HG03064 (cell line): ENCODE data around the gene MBNL3.
A peak's percentile ranks its signal among the peaks of the same experiment; 100 is the strongest.
"Not testable (repeated sequence)": the region's sequence is repeated elsewhere in the genome, so short reads cannot be mapped to it uniquely, and the experiment has no call there.

Source experiments
- ATAC-seq: cut with Tn5 transposase; IDR thresholded peaks from one replicate; pipeline ENCODE4 v1.9.1; 2021; ENCODE audit warnings: low read depth; ENCODE audit not compliant: unreplicated experiment

The MBNL3 gene

DNA sequence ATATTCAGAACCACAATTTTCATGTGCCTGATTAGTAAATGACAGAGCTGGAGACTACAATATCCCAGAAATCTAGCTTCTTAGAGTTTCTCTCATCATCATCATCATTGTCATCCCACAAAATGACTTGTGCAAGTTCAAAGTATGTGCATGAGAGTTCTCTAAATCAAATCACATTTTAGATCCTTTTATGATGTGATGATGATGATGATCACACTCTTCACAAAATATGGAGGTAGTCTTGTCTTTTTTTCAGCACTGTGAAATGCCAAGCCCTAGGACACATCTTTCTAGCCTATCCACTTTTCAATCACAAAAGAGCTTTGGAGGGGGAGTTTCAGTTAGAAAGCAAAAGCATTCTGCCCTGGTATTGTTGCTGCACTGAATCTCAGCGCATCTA, 7.4 kb downstream of the MBNL3 start:
- ATAC-seq, result no peak

DNA sequence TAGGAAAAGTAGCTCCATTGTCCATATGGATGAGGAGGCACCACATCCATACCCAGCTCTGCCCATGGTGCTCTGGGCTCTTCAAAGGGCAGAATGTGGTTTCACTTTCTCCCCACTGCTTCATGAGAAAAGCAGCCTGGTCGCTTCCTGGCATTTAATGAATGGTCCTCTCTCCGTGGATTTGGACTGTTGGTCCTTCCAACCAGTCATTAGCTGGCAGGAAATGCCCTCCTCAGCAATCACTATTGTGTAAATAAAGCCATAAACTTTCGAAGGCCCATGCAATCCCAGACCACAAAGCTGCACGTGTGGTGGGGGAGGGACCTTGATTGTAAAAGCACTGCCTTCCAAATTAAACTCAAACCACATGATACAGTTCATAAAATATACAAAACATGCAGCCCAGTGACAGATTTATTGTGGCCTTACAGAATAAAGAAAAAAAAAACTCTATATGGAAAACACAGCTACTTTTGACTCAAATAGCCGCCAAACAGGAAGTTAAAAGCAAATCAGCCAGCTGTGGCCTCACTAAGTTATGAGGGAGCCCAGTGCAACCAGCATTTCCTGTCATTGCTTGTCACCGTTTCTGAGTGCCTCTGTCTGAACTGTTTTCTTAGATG, 8.1 kb downstream of the MBNL3 start:
- peak; percentile 91 for ATAC-seq

DNA sequence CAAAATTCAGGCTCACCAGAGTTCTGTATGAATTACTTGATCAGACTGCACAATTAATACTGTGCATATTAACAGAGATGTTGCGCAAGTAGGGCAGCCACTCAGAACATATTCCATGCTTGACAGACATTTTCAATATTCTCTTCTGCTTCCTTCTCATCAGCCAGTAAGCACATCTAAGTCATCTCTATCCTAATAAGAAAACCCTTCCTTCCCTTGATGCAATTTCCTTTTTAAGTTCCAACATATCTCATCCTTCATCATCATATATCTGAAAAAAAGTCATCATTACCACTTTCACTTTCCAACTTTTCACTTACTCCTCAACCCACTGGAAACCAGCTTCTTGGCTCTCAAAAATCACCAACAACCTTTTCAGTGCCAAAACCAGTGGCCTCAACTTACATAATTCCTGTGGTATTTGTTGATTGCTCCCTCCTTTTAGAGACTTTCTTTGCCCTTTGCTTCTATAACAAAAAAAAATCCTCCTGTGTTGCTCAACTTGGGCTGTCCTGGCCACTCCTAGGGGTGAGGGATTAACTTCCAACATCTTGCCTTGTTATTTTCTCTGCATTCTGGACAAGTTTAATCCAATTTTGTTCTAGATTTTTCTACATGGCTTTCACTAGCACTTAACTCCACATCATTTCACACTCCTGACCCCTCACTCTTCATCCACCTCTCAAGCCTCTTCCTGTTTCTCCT, 14.1 kb downstream of the MBNL3 start:
- ATAC-seq, result no peak

DNA sequence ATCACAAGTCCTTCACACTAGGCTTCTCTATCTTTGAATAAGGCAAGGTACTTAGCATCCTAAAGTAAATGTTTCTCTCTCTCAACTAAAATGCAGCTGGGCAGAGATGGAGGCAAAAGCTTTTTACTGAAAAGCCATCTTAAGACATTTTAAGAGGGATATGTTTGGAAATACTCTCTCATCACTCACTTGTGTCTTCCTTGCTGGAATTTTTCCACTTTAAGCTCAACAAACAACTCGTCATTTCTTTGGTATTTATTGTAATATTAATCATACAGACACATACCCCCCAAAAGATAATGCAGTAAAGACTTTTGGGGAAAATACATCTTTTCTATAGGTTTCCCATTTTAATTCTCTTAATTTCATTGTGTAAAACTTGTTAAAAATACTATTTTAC, 16.4 kb downstream of the MBNL3 start:
- no peak for ATAC-seq

DNA sequence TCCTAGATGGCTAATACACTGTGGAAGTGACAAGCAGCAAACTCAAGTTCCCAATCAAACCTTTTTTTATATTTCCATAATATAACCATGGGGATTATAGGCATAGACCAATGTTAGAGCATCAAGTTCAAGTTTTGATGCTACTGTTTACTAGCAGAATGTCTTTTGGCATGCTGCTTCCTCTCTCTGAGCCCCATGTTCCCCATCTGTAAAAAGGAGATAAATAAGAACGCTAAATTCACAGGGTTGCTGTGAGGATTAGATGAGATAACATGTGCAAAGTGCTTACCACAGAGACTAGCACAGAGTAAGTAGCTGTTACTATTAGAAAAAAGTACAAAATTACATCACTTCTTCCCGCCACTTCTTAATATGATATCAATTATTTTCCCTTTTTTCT, 18.0 kb downstream of the MBNL3 start:
- no peak for ATAC-seq

DNA sequence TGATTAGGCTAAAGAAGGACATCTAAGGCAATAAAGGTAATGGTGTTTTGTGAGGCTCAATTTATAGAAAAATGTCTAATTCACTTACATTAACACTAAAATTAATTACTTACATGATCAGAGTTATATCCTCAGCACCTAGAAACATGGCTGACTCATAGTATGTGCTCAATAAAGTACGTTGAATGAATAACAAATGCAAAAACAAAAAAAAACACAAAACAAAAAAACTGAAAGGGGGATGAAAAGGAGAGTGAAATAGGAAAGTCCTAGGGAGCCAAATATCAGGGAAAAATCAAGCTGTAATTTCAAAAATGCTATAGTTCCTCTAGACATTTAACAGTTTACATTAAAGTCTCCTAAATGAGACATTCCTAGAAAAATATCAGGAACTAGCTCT, 18.7 kb downstream of the MBNL3 start:
- ATAC-seq, result no peak

DNA sequence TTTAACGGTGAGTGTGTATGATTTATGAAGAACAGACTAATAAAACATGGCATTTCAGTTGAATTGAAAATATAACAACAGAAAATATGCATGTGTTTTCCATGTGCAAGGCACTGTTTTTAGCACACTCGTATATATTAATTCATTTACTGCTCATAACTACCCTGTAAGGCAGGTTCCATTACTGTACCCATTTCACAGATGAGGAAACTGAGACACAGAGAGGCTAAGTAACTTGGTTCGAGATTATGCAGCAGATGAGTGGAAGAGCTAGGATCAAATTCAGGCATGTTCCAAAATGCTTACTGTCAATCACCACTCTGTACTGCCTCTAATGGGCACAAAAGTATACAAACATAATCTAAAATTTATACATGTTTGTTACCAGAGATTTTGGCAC, 20.4 kb downstream of the MBNL3 start:
- no peak for ATAC-seq

DNA sequence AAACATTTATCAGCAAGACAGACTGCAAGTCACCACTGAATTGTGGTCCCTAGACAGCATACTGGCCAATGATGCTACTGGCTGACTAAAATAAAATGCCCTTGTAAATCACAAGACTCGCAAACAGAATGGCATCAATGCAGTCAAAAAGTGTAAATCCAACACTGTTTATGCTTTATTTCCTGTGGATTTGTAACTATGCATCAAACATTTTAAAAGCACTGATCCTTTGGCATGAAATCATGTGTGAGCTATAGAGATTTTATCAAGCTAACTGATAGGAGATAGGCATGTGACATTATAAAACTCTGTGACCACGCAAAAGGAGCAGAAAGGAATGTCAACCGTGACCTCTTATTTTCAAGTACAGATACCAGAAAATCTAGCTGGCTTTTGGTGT, 20.8 kb downstream of the MBNL3 start:
- no peak for ATAC-seq

DNA sequence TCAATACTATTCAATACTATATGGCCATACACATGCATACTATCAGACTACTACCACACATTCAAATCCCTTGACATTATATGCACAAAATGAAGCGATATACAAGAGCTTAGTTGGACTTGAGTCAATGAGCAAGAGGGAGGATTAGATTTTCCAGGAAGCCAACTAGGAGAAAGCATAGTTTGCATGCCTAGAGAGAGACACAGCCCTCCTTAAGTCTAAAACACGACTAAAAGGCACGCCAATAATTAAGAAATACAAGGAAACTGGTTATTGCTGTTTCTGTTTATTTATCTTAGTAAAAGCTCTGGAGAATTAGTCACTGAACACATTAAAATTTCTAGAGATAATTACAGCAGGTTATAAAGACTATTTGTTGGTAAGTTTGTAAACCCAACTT, 21.8 kb downstream of the MBNL3 start:
- no peak for ATAC-seq

DNA sequence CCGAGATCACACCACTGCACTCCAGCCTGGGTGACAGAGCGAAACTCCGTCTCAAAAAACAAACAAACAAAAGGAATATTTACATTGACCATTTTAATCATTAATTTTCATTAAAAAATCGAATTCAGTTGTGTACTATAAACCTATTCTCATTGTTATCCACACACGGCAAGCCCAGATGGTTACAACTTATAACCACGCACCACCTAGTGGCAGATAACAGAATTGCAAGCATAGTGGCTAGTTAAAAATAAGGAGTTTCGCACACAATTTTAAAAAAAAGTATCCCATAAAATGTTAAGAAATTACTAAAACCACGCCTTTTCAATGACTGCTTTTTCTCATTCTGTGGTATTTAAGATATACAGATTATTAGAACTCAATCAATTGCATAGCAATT, 25.4 kb downstream of the MBNL3 start:
- ATAC-seq, result no peak

DNA sequence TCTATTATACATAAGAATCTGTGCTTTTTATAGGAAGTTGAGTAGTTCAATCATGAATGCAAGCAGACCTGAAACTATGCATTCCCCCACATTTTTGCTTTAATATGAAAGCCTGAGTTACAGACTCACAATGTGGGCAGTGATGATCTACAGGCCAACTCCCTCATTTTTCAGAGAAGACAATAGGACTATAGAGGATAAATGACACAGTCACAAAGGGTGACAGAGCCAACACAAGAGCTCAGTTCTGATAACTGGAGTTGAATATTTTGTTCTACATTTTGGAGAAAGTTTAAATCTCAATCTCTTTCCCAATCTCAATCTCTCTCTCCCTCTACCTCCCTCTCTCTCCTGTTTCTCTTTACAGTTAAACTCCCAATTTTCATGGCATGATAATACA, 27.0 kb downstream of the MBNL3 start:
- ATAC-seq, result no peak

DNA sequence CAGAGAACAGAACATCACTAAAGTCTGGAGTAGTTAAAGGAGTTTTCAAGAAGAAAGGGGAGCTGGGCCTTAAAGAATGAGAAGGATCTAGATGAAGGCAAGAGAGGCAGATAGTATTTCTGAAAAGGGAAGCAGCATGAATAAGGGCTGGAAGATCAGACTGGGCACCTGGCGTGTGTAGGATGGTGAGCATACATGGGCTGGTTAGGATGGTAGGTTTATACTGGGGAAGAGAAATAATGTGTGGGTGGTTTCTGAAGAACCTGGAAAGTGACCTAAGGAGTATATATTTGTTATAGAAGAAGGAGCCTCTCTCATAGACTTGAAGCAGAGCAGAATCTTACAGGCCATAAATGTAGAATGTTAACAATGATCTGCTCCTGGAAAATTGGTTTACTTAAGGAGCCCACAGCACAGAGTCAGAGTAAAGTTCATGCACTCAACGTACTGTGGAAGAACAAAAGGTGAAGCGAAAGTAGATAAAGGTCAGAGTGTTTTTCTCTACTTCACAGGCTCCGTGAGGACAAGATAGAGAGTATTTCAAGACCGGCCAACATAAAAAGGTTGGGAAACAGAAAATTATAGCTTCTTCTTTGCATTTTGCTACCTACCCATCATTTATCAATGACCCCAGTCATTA, 35.8 kb downstream of the MBNL3 start:
- ATAC-seq, result no peak

DNA sequence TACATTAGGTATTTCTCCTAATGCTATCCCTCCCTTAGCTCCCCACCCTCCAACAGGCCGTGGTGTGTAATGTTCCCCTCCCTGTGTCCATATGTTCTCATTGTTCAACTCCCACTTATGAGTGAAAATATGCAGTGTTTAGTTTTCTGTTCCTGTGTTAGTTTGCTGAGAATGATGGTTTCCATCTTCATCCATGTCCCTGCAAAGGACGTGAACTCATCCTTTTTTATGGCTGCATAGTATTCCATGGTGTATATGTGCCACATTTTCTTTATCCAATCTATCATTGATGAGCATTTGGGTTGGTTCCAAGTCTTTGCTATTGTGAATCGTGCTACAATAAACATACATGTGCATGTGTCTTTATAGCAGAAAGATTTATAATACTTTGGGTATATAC, 42.9 kb downstream of the MBNL3 start:
- not testable (repeated sequence) for ATAC-seq

DNA sequence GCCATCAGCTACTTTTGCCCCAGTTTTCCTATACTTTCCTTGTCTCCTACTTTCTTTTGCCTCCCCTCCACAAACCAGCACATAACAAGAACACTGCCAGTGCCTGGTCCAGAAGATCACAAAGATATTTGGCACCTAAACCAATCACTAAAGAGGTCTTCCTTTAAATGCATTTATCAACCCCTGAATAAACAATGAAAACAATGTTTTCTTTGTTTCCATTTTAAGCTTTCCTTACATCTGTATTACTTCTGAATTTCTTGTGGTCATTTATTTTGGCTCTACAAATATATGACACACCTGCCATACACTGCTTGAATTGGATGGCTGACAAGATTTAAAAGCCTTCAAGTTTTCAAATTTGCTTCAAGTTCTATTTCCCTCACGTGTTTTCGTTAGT, 43.9 kb downstream of the MBNL3 start:
- no peak for ATAC-seq

DNA sequence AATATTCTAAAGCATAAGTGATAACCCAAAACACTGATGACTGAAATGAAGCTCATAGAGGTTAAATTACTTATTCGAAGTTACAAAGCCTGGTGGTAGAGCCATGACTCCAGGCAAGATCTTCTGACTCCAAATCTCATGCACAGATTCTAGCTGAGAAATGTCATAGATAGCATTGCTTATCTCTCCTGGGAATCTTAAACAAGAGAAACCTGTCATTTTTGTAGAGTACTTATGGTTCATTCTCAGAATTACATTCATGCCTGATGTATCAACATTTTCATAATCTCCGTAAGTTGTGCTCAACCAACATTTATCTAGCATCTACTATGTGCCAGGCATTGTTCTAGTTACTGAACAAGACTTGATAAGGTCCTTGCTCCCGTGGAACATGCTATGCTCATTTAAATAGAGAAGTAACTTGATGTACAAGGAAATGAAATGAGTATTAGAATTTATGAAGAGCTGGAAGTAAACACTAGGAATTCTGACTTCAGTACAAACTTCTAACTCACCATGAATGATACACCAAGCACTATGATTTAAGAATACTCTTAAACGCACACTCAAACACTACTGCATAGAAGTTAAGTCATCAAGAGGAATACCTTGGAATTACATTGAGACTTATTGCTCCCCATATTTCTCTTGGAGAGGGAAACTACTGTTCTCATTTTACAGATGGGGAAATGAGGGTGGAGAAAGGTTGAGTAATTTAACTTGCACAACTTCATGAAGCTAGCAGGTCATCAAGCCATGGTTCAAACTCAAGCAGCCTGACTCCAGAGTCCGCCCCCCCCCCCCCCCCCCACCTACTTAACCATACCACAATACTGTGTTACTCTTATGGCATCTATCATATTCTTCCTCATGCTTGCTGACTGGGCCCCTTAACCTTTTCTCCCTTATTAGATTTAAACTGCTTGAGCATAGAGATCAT, 45.4 kb downstream of the MBNL3 start:
- no peak for ATAC-seq

DNA sequence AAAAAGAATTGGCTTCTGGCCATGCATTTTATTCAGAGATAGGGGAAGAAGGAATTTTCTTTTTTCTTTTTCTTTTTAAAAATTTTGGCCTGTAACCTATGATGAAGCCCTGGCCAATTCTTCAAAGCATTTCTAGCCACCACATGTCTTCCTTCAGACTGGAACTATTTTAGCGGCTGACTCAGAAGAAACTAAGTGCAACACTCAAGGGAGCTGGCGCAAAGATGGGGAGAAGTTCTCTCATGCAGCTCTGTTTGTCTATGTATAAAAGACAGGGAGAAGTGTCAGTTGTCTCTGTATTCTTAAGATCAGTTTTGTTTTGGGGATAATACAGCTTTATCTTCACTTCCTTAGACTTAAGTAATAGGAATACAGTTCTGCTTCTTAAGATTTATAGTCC, 46.1 kb downstream of the MBNL3 start:
- no peak for ATAC-seq

DNA sequence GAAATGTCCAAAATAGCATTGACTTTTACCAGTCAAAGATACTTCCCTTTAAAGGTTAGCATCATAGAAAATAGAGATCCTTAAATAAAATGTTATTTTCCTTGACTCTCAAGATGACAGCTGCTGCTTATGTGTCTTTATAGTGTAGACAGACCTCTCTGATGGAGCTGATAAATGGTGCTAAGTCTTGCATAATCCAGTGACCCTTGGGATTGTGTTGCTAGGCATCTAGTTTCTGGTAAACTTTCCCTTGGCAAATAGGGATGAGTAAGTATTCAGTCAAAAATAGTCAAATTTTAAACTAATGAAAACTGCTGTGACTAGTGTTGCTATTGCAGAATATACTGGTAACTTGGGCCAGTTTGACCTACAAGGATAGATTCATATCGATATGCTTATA, 53.6 kb downstream of the MBNL3 start:
- ATAC-seq, result no peak

DNA sequence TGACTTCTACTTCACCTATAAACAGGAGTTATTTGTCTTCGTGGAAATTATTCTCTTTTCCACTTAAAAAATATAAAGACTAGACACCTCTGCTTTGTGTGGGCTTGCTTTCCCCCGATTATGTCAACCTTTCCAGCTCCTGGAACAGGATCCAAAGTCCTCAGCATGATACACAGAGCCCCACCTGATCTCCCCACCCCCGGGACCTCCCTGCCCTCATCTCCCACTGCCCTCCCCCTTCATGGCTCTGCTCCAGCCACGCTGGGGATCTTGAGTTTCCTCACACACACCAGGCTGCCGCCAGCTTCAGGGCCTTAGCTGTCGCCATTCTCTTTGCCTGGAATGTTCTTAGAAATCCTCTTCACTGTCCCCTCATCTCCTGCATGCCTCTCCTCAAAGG, 55.3 kb downstream of the MBNL3 start:
- no peak for ATAC-seq

DNA sequence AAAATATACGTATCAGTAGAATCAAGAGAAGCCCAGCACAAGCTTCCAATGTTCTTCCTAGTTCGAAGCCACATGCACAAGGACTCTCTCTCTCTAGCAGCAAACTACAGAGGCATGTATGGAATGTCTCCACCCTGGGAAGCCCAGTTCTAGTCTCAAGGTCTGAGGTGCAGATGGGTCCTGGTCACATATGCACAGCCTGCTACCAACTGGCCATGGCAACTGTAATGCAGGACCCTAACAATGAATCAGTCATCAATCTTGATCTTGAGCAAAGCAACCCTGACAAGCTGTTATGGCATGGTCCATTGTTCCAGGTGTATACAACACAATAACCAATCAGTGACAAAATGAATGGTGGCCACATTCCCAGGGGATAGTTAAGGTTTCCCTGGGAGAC, 55.8 kb downstream of the MBNL3 start:
- ATAC-seq, result no peak

DNA sequence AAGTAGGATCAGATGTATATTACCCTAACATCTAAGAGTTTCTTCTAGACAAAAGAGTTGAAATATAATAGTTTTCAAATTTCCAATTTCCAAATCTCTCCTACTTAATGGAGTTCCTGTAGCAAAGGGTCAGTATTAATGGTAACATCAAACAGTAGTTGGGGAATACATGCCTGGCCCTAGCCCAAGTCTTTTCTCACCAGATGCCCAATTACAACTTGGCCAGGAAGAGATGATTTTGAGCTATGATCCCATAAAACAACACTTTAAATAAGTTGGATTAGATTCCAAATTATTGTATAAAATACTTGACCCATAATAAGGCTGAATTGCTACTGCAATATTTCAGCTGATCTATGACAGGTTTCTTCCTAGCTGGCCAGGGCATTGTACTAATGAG, 59.9 kb downstream of the MBNL3 start:
- no peak for ATAC-seq

DNA sequence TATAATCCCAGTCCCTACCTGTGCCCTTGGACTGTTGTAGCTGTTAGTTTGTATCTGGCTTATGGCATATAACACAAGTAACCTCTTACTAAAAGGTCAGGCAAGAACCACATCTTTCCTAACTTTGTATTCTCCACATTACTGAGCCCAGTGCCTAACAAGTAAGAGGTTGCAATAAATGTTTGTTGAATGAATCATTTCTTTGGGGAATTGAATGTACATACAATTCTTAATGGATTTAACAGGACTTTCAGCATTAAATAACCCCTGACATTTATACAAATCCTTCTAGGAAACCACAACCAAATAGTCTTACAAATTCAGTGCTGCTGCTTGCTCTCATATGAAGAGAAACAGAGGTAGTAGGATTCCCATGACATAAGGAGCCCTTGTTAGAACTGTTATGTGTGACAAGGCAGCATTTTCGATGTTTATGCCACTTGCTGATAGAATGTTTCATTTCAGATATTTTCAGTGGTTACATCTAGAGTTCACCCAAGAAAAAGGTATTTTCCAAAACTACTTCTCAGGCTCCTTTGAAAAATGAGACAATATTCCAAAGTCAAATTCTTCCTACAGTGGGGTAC, 62.0 kb downstream of the MBNL3 start:
- ATAC-seq, result no peak
